Measurements from ENCODE around the gene ABCA1.
A peak's percentile ranks its signal among the peaks of the same experiment; 100 is the strongest.
"Not testable (repeated sequence)": the region's sequence is repeated elsewhere in the genome, so short reads cannot be mapped to it uniquely, and the experiment has no call there.

Gene ABCA1, protein sequence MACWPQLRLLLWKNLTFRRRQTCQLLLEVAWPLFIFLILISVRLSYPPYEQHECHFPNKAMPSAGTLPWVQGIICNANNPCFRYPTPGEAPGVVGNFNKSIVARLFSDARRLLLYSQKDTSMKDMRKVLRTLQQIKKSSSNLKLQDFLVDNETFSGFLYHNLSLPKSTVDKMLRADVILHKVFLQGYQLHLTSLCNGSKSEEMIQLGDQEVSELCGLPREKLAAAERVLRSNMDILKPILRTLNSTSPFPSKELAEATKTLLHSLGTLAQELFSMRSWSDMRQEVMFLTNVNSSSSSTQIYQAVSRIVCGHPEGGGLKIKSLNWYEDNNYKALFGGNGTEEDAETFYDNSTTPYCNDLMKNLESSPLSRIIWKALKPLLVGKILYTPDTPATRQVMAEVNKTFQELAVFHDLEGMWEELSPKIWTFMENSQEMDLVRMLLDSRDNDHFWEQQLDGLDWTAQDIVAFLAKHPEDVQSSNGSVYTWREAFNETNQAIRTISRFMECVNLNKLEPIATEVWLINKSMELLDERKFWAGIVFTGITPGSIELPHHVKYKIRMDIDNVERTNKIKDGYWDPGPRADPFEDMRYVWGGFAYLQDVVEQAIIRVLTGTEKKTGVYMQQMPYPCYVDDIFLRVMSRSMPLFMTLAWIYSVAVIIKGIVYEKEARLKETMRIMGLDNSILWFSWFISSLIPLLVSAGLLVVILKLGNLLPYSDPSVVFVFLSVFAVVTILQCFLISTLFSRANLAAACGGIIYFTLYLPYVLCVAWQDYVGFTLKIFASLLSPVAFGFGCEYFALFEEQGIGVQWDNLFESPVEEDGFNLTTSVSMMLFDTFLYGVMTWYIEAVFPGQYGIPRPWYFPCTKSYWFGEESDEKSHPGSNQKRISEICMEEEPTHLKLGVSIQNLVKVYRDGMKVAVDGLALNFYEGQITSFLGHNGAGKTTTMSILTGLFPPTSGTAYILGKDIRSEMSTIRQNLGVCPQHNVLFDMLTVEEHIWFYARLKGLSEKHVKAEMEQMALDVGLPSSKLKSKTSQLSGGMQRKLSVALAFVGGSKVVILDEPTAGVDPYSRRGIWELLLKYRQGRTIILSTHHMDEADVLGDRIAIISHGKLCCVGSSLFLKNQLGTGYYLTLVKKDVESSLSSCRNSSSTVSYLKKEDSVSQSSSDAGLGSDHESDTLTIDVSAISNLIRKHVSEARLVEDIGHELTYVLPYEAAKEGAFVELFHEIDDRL (N-terminal part only)

DNA sequence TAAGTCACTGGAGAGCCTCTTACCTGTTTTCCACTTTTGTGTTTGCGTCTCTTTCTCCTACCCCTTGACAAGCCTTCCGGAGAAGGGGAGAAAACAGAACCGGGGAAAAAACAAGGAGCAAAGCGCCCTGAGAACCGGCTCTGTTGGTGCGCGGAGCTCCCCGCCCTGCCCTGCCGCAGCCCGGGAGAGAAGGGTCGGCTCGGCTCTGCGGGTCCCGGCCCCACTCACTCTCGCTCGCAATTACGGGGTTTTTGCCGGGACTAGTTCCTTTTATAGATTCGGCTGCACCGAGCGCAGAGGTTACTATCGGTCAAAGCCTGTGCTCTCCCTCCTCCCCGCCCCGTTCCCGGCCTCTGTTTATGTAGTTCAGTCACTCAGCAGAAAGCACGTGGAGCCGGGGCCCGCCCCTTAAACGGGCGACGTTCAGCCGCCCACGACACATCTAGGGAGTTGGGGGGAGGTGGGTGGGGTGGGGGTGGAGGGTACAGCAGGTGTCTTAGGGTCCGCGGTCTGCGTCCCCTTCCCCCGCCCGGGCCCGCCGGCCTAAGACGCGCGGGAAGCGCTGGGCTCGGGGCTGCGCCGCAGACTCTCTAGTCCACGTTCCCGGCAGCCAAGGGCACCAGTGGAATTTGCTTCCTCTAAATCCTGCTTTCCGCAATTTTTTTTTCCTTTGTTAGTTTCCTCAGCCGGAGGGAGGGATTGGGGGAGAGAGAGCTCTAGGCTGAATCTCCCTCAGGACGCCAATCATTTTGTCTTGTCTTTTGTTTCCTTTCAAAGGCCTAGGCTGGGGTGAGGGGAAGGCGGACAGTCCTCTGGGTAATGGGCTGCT is at the start of gene ABCA1:
Gene ABCA1, minus strand, starts transcription at position 244 of the 829 bp plus-strand sequence. CDS start 24,476 bp downstream, outside the sequence.
- H3K4me3 ChIP-seq (ENCODE audit: low read depth, low read length): peak within 1 kb of the TSS; percentile 30
- DNase-seq (ENCODE audit: low read depth): no peak

DNA sequence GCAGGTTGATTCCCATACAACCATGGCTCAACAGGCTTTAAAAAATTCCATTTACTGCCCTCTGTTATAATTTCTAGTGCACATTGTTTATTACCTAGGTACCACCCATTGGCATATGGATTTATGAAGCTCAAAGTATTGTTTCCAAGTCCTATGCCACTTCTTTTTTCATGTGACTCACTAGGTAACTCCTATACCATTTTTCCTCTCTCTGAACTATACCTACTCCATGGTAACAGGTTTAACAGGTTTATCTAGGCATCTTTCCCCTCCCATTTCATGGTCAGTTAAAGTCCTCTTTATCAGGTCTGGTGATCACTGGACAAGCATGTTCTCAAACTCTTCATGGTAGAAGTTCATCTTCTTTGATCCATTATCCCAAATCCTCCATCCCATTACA is 49.6 kb upstream of the ABCA1 start:
- peak; percentile 78 for DNase-seq (ENCODE audit: low read depth)
- TF ChIP-seq, protein P1, sequence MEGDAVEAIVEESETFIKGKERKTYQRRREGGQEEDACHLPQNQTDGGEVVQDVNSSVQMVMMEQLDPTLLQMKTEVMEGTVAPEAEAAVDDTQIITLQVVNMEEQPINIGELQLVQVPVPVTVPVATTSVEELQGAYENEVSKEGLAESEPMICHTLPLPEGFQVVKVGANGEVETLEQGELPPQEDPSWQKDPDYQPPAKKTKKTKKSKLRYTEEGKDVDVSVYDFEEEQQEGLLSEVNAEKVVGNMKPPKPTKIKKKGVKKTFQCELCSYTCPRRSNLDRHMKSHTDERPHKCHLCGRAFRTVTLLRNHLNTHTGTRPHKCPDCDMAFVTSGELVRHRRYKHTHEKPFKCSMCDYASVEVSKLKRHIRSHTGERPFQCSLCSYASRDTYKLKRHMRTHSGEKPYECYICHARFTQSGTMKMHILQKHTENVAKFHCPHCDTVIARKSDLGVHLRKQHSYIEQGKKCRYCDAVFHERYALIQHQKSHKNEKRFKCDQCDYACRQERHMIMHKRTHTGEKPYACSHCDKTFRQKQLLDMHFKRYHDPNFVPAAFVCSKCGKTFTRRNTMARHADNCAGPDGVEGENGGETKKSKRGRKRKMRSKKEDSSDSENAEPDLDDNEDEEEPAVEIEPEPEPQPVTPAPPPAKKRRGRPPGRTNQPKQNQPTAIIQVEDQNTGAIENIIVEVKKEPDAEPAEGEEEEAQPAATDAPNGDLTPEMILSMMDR (IDR thresholded peaks at IDR 0.05; ENCODE audit: control insufficient read depth, extremely low read depth, insufficient read depth): no peak

More for the DNA sequence above, at the start of gene ABCA1:
- TF ChIP-seq, protein P1 (IDR thresholded peaks at IDR 0.05; ENCODE audit: control insufficient read depth, extremely low read depth, insufficient read depth): no peak

DNA sequence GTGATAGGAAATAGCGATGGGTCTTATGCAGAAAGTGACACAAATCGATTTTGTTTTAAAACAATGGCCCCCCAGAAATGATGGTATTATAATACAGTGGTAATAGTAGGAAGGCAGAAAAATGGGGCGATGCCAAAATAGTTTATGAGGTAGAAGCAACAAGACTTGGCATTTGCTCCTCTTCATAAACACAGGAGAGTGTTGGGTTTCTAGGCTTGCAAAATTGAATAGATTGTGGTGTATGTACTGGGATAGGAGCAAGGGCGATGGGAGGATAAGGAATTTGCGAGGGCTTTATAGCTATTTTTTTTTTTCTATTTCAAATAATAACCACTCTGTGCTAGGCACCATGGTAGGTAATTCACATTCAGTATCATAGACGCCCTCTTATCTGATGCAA is 49.2 kb upstream of the ABCA1 start:
- TF ChIP-seq, protein P1 (IDR thresholded peaks at IDR 0.05; ENCODE audit: control insufficient read depth, extremely low read depth, insufficient read depth): no peak
- H3K4me3 ChIP-seq (ENCODE audit: low read depth, low read length): no peak overlapping the region
- no peak for DNase-seq (ENCODE audit: low read depth)

More for the DNA sequence above, 49.6 kb upstream of the ABCA1 start:
- no peak overlapping the region for H3K4me3 ChIP-seq (ENCODE audit: low read depth, low read length)

DNA sequence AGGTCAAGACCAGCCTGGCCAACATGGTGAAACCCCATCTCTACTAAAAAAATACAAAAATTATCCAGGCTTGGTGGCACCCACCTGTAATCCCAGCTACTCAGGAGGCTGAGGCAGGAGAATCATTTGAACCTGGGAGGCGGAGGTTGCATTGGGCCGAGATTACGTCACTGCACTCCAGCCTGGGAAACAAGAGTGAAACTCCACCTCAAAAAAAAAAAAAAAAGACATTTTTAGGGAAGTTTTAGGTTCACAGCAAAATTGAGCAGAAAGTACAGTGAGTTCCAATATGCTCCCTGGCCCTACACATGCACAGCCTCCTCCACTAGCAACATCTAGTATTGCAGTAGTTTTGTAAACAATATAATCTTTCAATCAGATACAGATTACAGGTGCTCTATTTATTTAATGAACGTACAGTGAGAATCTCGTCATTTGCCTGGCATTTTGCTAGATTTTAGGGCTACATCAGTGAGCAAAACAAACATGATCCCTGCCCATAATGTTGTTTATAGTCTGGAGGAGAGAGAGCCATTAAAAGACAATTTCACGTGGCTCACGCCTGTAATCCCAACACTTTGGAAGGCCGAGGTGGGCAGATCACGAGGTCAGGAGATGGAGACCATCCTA is 48.1 kb upstream of the ABCA1 start:
- H3K4me3 ChIP-seq (ENCODE audit: low read depth, low read length): not testable (repeated sequence)

DNA sequence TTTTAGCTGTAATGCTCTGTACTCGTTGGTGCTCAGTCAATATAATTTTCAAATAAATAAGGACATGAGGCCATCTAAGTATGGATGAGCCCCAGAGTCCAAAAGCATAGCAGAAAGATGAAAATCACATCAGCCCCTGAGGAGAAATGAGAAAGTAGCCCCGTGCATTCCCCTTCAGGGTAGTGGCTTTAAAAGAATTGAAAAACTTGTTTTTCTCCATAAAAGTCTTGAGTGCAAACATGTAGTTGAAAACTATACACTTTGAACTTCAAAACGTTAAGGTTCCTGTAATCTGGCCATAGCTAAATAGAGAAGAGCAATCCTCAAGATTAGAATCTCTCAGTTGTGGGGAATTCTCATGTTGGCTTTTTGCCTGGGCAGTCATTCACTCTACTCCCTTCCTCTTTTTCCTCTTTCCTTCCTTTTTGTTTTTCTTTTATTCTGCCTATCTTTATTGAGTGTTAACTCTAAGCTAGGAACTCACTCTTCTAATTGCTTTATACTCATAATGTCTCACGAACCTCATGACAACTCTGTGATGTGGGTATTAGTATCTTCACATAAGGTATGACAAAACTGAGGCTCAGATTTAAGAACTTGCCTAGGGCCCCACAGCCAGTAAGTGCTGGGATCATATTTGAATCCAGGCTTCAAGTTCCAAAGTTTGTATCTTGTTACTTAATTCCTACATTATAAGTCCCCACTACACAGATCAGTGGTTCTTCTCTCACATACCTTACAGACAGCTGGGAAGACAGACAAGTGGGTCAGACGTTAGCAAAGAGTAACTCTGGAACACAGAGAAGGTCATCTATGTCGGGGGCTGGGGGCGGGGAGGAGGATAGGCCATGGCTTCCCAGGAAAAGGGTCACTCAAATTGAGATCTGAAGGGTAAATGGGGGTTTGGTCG is 46.4 kb upstream of the ABCA1 start:
- DNase-seq (ENCODE audit: low read depth): no peak

More for the DNA sequence above, 48.1 kb upstream of the ABCA1 start:
- DNase-seq (ENCODE audit: low read depth): peak; percentile 86

More for the DNA sequence above, 46.4 kb upstream of the ABCA1 start:
- no peak overlapping the region for H3K4me3 ChIP-seq (ENCODE audit: low read depth, low read length)
- TF ChIP-seq, protein P1 (IDR thresholded peaks at IDR 0.05; ENCODE audit: control insufficient read depth, extremely low read depth, insufficient read depth): no peak
